Putamen (tissue), 1 donor: ENCODE data around the gene BEAN1.
"Not testable (repeated sequence)": the region's sequence is repeated elsewhere in the genome, so short reads cannot be mapped to it uniquely, and the experiment has no call there.

Experiments
- DNase-seq: peaks from one replicate; pipeline ENCODE4 v3.0.0-alpha.2; 2016; ENCODE audit warnings: low spot score

The BEAN1 gene

GRCh38 chr16:66486199-66486772, 59.2 kb downstream of the BEAN1 start:
- DNase-seq = no peak

GRCh38 chr16:66486773-66487579, 59.9 kb downstream of the BEAN1 start:
- no peak for DNase-seq

GRCh38 chr16:66487580-66488275, 60.6 kb downstream of the BEAN1 start:
- DNase-seq = no peak

GRCh38 chr16:66488505-66488904, 61.4 kb downstream of the BEAN1 start:
- no peak for DNase-seq

- no peak for DNase-seq
These were observed 62.3 kb downstream of the BEAN1 start for GRCh38 chr16:66489385-66489784.

GRCh38 chr16:66489818-66490217, 62.7 kb downstream of the BEAN1 start:
- no peak for DNase-seq

GRCh38 chr16:66490774-66491715, 64.0 kb downstream of the BEAN1 start:
- DNase-seq = no peak

- DNase-seq = no peak
These were observed 64.6 kb downstream of the BEAN1 start for GRCh38 chr16:66491716-66492064.

GRCh38 chr16:66493490-66494401, 66.7 kb downstream of the BEAN1 start:
- DNase-seq = no peak

- DNase-seq = no peak
These were observed 67.8 kb downstream of the BEAN1 start for GRCh38 chr16:66494916-66495315.

- DNase-seq = no peak
These were observed 68.3 kb downstream of the BEAN1 start for GRCh38 chr16:66495440-66495839.

- not testable (repeated sequence) for DNase-seq
These were observed 69.1 kb downstream of the BEAN1 start for GRCh38 chr16:66496226-66496625.

GRCh38 chr16:66497921-66498320, 70.8 kb downstream of the BEAN1 start:
- not testable (repeated sequence) for DNase-seq

GRCh38 chr16:66501563-66501962, 74.5 kb downstream of the BEAN1 start:
- not testable (repeated sequence) for DNase-seq

GRCh38 chr16:66502020-66502913, 75.2 kb downstream of the BEAN1 start:
- no peak for DNase-seq

GRCh38 chr16:66503030-66503429, 75.9 kb downstream of the BEAN1 start:
- DNase-seq = no peak

GRCh38 chr16:66503612-66504011, 76.5 kb downstream of the BEAN1 start:
- DNase-seq = no peak

GRCh38 chr16:66507731-66508239, 80.7 kb downstream of the BEAN1 start:
- no peak for DNase-seq

- no peak for DNase-seq
These were observed 81.3 kb downstream of the BEAN1 start for GRCh38 chr16:66508248-66508913.
